HCT116 (cell line): Measurements from ENCODE around the gene ZMYND10. TPM values are rescaled to one million over a fixed set of nuclear protein-coding genes. Genes with fewer than 3 reads are reported as not detected.

ENCODE experiments used
- ATAC-seq: fragments of 200-7000 bp; cut with Tn5 transposase; 2 replicates; pipeline ENCODE4 v1.9.1; 2020; ENCODE audit warnings: mild to moderate bottlenecking, moderate library complexity
- BruUV-seq: library from RNA; stranded (reverse); fragments of 400-500 nt; replicated peaks from 2 replicates; lab custom pipeline; 2021; lab: Mats Ljungman, UMichigan
- CTCF ChIA-PET: fragments of 300-600 bp; sonication (Branson Sonifier 250); formaldehyde crosslinking; loops from one replicate; lab custom pipeline; 2021; ENCODE audit warnings: antibody characterized with exemption; lab: Charles Lee
- POLR2A ChIA-PET: fragments of 300-600, 350-600 bp; sonication (Branson Sonifier 250); formaldehyde crosslinking; loops from one replicate; lab custom pipeline; 2021; ENCODE audit warnings: antibody characterized with exemption; lab: Charles Lee
- RAD21 ChIA-PET, 2 experiments: fragments of 300-600 bp; sonication (Branson Sonifier 250); formaldehyde crosslinking; loops; one replicate each; lab custom pipeline; 2023; ENCODE audit warnings: low total read pairs in 2 of 2; ENCODE audit not compliant: uncharacterized antibody in 2 of 2, unreplicated experiment in 2 of 2, low non-redundant PET in 1 of 2; lab: Charles Lee
- DNase-seq: peaks from one replicate; pipeline ENCODE4 v3.0.0-alpha.2; 2010; ENCODE audit warnings: low read depth, low spot score
- H2AFZ ChIP-seq: fragments of 200-600 bp; shearing (Covaris generic), sonication (generic); 2 replicates; pipeline ENCODE4 v1.6.1; 2017; ENCODE audit warnings: low read depth, mixed run types, mixed read lengths, antibody characterized with exemption, low read length; ENCODE audit not compliant: poor library complexity, severe bottlenecking
- H3K27ac ChIP-seq: 2 replicates; pipeline ENCODE4 v1.5.1; 2012; ENCODE audit warnings: low read depth, low read length
- H3K27me3 ChIP-seq: fragments of 200-600 bp; sonication (generic); 2 replicates; pipeline ENCODE4 v1.6.1; 2016; ENCODE audit warnings: mixed run types, low read length, mixed read lengths; ENCODE audit not compliant: insufficient read depth
- H3K36me3 ChIP-seq, 2 experiments: fragments of 200-500 bp in 1 of 2; fragments of 200-600 bp in 1 of 2; sonication (Bioruptor generic) in 1 of 2; sonication (generic) in 1 of 2; 2 replicates each; pipeline versions ENCODE4 v1.5.1 to v1.6.1; 2014 to 2016; ENCODE audit warnings: low read length in 2 of 2, inconsistent platforms in 1 of 2, mixed read lengths in 1 of 2, mixed run types in 1 of 2; ENCODE audit not compliant: insufficient read depth in 2 of 2, control insufficient read depth in 1 of 2
- H3K4me1 ChIP-seq, 2 experiments: fragments of 200-600 bp in 1 of 2; sonication (generic) in 1 of 2; 2 replicates each; pipeline versions ENCODE4 v1.5.1 to v1.6.1; 2012 to 2017; ENCODE audit warnings: low read length in 2 of 2, inconsistent platforms in 1 of 2, mild to moderate bottlenecking in 1 of 2, mixed read lengths in 1 of 2, mixed run types in 1 of 2, moderate library complexity in 1 of 2; ENCODE audit not compliant: insufficient read depth in 2 of 2, control insufficient read depth in 1 of 2
- H3K4me2 ChIP-seq: fragments of 200-600 bp; sonication (generic); 2 replicates; pipeline ENCODE4 v1.6.1; 2017; ENCODE audit warnings: mixed run types, low read length, mixed read lengths
- H3K4me3 ChIP-seq, 2 experiments: fragments of 200-600 bp in 1 of 2; sonication (generic) in 1 of 2; replicated peaks in 1 of 2; 2 replicates each; pipeline ENCODE4 v1.5.1; 2011 to 2016; ENCODE audit warnings: low read length in 2 of 2, control low read depth in 1 of 2, low read depth in 1 of 2, mild to moderate bottlenecking in 1 of 2, mixed read lengths in 1 of 2, mixed run types in 1 of 2
- H3K79me2 ChIP-seq: fragments of 200-600 bp; sonication (generic); 2 replicates; pipeline ENCODE4 v1.6.1; 2017; ENCODE audit warnings: mild to moderate bottlenecking, mixed run types, low read length, moderate library complexity, mixed read lengths; ENCODE audit not compliant: insufficient read depth
- H3K9ac ChIP-seq: fragments of 200-600 bp; sonication (generic); 2 replicates; pipeline ENCODE4 v1.6.1; 2016; ENCODE audit warnings: low read length, mixed read lengths
- H3K9me2 ChIP-seq: fragments of 200-600 bp; sonication (generic), shearing (Covaris generic); 2 replicates; pipeline ENCODE4 v1.6.1; 2017; ENCODE audit warnings: mixed run types, mild to moderate bottlenecking, moderate library complexity; ENCODE audit not compliant: insufficient read depth
- H3K9me3 ChIP-seq, 2 experiments: fragments of 200-500 bp in 1 of 2; fragments of 200-600 bp in 1 of 2; sonication (Bioruptor generic) in 1 of 2; sonication (generic) in 1 of 2; 2 replicates each; pipeline ENCODE4 v1.6.1; 2014 to 2017; ENCODE audit warnings: low read length in 2 of 2, mixed read lengths in 2 of 2, inconsistent platforms in 1 of 2, low read depth in 1 of 2, mild to moderate bottlenecking in 1 of 2, mixed run types in 1 of 2, moderate library complexity in 1 of 2; ENCODE audit not compliant: control insufficient read depth in 1 of 2, insufficient read depth in 1 of 2
- H4K20me1 ChIP-seq: fragments of 200-600 bp; sonication (generic), shearing (Covaris generic); 2 replicates; pipeline ENCODE4 v1.6.1; 2017; ENCODE audit warnings: mixed run types, mild to moderate bottlenecking, moderate library complexity; ENCODE audit not compliant: insufficient read depth
- EGR1 ChIP-seq: IDR thresholded peaks from 2 replicates; pipeline ENCODE4 v1.6.1; 2012; ENCODE audit warnings: low read depth
- EZH2 ChIP-seq: fragments of 200-600 bp; sonication (generic); IDR thresholded peaks from 2 replicates; pipeline ENCODE4 v1.6.1; 2017; ENCODE audit warnings: antibody characterized with exemption, mixed run types
- EZH2phosphoT487 ChIP-seq: fragments of 200-600 bp; IDR thresholded peaks from 2 replicates; pipeline ENCODE4 v1.6.1; 2018; ENCODE audit warnings: antibody characterized with exemption, borderline replicate concordance
- FOSL1 ChIP-seq: IDR thresholded peaks from 2 replicates; pipeline ENCODE4 v1.6.1; 2012; ENCODE audit warnings: low read depth
- POLR2AphosphoS5 ChIP-seq: IDR thresholded peaks from 2 replicates; pipeline ENCODE4 v1.6.1; 2011; ENCODE audit warnings: mild to moderate bottlenecking, low read depth, low read length, moderate library complexity
- RAD21 ChIP-seq: IDR thresholded peaks from 2 replicates; pipeline ENCODE4 v1.6.1; 2012; ENCODE audit warnings: low read depth, mild to moderate bottlenecking
- SIN3A ChIP-seq: IDR thresholded peaks from 2 replicates; pipeline ENCODE4 v1.6.1; 2012; ENCODE audit warnings: low read depth
- YY1 ChIP-seq: IDR thresholded peaks from 2 replicates; pipeline ENCODE4 v1.6.1; 2011; ENCODE audit warnings: low read length, low read depth, moderate library complexity, mild to moderate bottlenecking; ENCODE audit not compliant: insufficient replicate concordance; ENCODE audit errors: extremely low read depth
- ZBTB33 ChIP-seq: IDR thresholded peaks from 2 replicates; pipeline ENCODE4 v1.6.1; 2011; ENCODE audit warnings: mild to moderate bottlenecking, low read length, moderate library complexity; ENCODE audit not compliant: insufficient replicate concordance; ENCODE audit errors: extremely low read depth
- ZFX ChIP-seq: fragments of 450-650 bp; IDR thresholded peaks from 2 replicates; pipeline ENCODE4 v1.6.1; 2017
- intact Hi-C: fragments of 100-400 bp; cut with micrococcal nuclease; formaldehyde crosslinking; loops from 2 replicates; pipeline ENCODE4 v1.10.0; 2022
- total RNA-seq: library from RNA; stranded (reverse); gene quantifications from one replicate; pipeline ENCODE4 v1.2.1, GENCODE V29; 2021; ENCODE audit not compliant: unreplicated experiment

ZMYND10 gene
- total RNA-seq, 1 experiment from 2014 or later, result 3.3 TPM

DNA sequence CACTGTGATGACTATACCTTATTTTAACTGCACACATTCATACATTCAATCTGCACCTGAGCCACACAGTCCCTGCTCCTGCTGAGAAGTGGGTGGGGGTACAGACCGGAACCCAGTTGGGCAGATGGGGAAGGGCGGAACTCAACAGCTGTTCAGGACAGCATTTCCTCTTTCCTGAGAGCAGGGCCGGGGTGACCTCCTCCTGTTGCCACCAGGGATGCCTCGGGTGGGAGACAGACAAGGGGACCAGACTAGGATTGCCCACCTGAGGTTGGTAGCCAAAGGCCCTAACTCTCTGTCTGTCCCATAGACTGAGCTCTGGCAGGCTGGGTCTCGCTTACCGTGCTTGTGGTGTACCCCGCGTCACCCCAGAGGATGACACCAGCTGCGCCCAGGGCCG is 26.9 kb downstream of the ZMYND10 start:
- Histone ChIP-seq H3K9me3 (no peaks in the 10 kb centered on the region), H2AFZ (no peak overlapping the region), H3K36me3 (peaks cover 2 to 17% of the 10 kb centered on the region in 2 experiments; a peak in 1 of 4 replicates), H3K4me2 (peak overlapping the region; percentile 92), H3K4me1 (peaks cover 65 to 93% of the 10 kb centered on the region in 2 experiments), H3K79me2 (peaks cover 51% of the 10 kb centered on the region), H3K27me3 (no peaks in the 10 kb centered on the region), H3K9ac (peak overlapping the region; percentile 65; the same call in 1 of the 2 replicates), H3K4me3 (no peak overlapping the region), H3K27ac (peak overlapping the region; percentile 98), H4K20me1 (no peaks in the 10 kb centered on the region), H3K9me2 (no peaks in the 10 kb centered on the region)
- no TSS peak for BruUV-seq
- no peak for DNase-seq
- ChIA-PET CTCF (interaction anchor here (0.7 kb wide), 2 partner anchors 10 to 18 kb away, joined by 3 read pairs; partner anchors contain the start of gene TUSC2), POLR2A (no interaction called here), RAD21 (interaction anchor here in 1 of 2 experiments (1.5 kb wide), 1 partner anchor 19 kb away, joined by 4 read pairs; the partner anchor contains the start of genes HYAL3 and NAA80)
- TF ChIP-seq EZH2 (no peak), POLR2AphosphoS5 (no peak), EGR1 (no peak), RAD21 (no peak), EZH2phosphoT487 (no peak), YY1 (no peak), ZBTB33 (no peak), ZFX (no peak), FOSL1 (no peak), SIN3A (no peak)
- no peak for ATAC-seq
- intact Hi-C loops, result no loop called here
